Fibroblast of skin of right biceps (primary cell): ENCODE measurements around the gene PODNL1.
"Not testable (repeated sequence)": the region's sequence is repeated elsewhere in the genome, so short reads cannot be mapped to it uniquely, and the experiment has no call there.

Experiments used
- DNase-seq: peaks from one replicate; pipeline ENCODE4 v3.0.0-alpha.2; 2013

The PODNL1 gene, protein sequence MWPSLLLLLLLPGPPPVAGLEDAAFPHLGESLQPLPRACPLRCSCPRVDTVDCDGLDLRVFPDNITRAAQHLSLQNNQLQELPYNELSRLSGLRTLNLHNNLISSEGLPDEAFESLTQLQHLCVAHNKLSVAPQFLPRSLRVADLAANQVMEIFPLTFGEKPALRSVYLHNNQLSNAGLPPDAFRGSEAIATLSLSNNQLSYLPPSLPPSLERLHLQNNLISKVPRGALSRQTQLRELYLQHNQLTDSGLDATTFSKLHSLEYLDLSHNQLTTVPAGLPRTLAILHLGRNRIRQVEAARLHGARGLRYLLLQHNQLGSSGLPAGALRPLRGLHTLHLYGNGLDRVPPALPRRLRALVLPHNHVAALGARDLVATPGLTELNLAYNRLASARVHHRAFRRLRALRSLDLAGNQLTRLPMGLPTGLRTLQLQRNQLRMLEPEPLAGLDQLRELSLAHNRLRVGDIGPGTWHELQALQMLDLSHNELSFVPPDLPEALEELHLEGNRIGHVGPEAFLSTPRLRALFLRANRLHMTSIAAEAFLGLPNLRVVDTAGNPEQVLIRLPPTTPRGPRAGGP

DNA sequence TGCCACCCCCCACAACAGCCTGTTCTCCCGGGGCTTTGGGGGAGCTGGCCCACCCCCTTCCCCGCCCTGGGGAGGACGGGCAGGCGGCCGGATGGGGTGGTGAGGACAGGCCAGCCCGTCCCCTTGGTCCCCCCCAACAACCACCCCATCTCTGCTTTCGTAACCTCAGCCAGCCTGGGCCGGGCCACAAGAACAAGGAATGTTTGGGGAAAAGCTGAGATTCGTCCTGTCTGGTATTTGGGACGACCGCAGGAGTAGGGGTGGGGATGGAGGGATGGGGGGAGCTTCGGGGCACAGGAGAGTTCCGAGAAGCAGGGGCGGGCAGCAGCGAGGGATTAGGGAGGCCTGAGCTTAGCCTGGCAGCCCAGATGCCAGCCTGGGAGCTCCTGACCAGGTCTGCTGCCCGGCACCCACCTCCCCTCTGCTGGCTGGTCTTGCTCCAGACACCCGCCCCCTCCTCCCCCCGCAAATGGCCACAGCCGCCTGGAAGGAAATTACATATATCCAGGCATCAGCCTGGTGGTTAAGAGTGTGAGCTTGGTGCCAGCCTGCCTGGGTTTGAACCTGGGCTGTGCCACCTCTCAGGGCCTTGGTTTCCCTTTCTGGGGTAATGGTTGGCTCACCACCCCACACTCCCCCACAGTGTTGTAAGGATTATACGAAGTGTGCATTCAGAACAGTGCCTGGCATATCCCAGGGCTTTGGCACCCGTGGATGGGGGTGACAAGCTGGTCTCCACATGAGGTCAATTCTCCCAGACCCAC is at the start of gene PODNL1:
TSS of gene PODNL1 (minus strand) at position 117 of the 764 bp plus-strand sequence. CDS start 236 bp downstream, outside the sequence.
- peak; percentile 91 for DNase-seq

DNA sequence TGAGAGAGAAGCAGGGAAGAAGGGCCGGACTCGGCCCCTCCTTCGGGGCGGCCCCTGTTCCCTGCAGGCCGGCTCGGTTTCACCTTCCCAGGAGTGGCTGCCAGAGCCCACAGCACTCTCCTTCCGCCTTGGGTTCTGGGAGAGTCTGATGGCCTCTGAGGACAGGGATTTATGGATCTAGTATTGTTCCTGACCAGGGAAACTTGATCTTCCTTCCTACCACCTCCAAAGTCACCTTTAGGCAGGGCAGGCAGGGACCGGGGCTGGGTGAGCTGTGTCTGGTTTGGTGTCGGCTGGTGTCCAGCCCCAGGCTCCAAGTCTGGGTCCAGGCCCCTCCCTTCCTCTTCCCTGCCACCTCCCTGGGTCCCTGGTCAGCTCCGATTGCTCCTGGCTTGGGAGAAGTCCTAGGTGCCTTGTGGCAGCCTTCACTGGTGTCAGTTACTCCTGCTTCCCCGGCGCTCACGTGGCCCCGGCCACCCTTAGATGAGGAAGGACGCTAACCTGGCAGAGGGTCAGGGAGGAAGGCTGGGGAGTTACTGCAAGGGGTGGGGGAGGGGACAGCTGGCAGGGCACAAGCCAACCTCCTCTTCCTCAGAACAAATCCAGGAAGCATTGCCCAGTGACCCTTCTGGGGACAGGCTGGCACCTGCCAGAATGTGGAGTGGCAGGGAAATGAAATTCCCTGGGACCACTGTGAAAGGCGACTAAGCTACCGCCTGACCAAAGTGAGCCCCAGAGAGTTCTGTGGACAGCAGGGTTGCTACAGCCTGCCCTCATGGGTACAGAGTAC is 49.1 kb upstream of the PODNL1 start:
- no peak for DNase-seq

DNA sequence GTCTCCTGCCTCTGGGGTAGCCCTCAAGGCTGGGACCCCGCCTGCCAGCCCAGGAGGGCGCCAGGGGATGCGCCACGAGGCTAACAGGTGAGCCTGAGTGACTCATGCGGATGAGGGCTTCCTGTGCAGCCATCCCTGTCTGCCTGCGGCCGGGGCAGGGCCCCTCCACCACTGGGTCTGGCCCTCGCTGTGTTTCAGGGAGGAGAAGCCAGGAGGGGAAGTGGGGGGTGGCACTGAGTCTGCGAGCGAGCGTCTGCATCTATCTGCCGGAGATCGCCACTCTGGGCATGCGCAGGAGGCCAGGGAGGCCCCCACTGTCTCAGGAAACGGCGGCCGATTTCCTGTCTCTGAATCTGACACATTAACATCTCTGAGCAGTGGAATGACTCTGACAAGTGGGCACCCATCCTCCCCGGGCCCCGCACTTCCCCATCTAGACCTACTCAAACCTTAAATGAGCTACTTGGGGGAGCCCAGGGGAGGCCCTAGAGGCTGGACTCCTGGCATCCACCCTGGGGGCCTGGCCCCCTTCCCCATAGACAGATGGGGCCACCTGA is 48.2 kb upstream of the PODNL1 start:
- DNase-seq: peak; percentile 93

DNA sequence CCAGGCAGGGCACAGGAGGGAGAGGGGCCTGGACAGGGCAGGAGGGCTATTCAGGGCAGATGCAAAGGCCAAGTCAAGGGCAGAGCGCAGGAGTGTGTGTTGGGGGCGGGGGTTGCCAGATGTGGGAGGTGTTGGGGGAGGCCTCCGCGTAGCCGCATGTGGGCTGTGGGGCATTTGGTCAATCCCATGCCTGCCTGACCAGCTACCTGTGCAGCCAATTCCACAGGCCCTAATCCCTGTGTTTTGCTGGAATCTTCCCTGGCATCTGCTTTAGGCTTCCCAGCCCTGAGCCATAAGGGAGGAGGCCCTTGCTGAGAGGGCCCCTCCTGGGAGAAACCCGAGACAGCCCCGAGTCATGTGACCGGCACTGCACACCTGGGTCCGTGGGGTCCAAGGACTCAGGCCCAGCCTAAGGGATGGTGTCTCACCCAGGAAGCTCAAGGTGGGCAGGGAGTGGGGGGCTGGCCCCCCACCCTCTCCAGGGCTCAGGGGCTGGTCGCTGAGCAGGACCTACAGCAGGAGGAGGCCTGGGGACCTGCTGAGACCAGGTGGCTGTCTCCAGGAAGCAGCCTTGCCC is 47.6 kb upstream of the PODNL1 start:
- DNase-seq: no peak

DNA sequence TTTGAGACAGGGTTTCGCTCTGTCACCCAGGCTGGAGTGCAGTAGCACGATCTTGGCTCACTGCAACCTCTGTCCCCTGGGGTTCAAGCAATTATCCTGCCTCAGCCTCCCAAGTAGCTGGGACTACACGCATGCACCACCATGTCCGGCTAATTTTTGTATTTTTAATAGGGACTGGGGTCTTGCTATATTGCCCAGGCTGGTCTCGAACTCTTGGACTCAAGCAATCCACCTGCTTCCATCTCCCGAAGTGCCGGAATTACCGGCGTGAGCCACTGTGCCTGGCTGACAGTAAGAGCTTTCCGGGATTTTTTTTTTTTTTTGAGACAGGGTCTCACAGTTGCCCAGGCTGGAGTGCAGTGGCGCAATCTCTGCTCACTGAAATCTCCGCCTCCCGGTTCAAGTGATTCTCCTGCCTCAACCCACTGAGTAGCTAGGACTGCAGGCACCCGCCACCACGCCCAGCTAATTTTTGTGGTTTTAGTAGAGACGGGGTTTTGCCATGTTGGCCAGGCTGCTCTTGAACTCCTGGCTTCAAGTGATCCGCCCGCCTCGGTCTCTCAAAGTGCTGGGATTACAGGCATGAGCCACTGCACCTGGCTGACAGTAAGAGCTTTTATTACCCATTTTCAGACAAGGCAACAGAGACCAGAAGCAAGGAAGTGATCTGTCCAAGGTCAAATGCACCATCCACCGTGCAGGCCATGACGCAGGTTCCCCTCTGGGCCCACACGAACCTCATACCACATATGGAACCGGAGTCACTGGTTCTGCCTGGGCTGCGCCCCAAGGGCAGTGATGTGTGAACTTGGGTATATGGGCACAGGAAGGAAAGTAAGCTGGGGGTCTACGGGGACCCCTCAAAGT is 46.9 kb upstream of the PODNL1 start:
- DNase-seq: no peak

DNA sequence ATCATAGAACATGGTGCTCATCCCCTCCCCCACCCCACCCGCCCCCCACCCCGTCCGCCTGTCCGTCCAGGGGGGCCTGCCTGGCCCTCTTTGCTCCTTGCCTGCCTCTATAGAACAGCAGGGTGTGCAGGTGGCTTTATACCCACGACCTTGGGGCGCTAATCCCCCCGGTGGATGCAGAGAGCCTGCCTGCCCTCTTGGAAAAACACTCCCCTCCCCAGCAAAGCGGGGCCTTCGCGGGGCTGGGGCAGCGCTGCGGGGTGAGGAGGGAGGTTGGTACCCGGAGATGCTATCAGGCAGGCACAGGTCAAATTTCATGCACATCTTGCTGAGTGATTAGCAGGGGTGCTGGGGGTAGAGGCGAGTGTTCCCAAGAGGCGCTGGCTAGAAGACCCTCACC is 46.0 kb upstream of the PODNL1 start:
- DNase-seq: no peak

DNA sequence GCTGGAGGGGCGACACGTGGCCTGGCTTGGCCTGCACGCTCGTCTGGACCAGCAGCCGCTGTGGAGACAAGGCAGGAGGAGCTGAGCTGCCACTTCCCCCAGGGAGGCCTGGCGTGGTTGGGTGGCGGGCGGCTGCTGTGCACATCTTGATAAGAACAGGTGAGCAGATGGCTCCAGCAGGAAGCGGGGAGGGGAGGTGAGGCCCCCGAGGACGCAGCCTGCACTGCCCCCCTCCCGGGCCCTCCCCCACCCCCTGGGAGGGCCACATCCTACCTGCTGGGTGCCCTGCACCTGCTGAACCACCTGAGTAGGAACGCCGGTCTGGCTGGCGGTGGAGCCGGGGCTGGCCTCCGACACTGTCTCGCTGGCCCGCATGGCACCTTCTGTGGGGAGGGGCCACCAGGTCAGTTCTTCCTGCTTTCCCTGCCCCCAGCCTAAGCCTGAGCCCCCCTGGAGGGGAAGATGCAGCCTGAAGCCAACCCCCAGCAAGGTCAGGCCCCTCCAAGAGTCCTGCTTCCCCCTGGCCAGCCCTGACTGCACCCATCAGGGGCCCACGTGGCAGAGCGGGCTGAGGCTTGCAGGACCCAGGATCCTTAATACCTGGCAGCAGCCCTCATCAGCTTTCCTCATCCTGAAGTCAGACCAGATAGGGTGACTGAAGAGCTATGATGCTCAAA is 45.1 kb upstream of the PODNL1 start:
- DNase-seq: no peak

DNA sequence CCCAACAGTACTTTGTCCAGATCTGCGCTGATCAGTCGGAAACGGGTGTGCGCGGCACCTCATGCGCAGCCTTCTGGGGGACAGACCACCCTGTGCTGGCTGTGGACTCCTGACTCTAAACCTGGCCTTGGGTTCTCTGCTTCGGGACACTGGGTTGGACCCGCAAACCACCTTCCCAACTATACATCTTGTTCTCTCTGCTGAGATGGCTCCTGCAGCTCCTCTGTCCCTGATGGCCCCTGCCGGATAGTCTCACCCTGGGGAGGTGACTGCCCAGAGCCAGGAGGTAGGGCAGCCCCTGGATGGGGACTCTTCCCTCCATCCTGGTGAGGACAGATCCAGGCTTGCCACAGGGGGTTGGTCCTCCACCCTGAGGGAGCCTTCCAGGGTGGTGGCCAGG is 44.6 kb upstream of the PODNL1 start:
- DNase-seq: no peak

DNA sequence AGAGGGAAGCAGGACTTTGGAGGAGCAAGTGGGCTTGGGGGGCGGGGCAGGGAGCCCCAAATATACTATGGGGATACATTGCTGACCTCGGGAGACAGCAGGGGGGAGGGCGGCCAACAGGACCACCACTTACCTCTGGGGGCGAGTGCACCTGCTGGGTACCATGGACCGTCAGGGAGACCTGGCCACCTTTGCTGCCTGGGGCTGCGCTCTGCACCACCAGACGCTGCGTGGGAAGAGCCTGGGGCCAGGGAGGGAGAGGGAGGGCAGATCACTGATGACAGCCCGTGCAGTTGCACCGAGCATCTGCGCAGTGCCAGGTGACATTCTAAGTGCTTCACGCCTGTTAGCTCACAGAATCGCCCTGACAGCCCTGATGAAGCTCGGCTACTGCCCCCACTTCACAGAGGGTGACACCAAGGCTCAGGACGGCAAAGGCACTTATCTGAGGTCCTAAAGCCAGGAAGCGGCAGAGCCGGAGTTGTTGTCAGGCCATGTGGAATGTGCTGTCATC is 43.8 kb upstream of the PODNL1 start:
- no peak for DNase-seq

DNA sequence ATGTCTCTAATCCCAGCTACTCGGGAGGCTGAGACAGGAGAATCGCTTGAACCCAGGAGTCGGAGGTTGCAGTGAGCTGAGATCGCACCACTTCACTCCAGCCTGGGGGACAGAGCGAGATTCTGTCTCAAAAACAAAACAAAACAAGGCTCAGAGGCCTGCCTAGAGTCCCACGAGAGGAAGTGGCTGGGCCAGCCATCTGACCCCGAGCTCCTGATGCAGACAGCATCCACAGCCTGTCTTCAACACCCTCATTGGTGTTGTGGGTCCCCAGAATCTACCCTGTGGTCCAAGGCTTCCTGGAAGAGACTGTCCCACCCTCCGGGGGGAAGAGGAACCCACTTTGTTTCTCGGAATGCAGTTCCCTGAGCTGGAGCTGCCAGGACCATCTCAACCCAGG is 43.2 kb upstream of the PODNL1 start:
- DNase-seq: no peak

DNA sequence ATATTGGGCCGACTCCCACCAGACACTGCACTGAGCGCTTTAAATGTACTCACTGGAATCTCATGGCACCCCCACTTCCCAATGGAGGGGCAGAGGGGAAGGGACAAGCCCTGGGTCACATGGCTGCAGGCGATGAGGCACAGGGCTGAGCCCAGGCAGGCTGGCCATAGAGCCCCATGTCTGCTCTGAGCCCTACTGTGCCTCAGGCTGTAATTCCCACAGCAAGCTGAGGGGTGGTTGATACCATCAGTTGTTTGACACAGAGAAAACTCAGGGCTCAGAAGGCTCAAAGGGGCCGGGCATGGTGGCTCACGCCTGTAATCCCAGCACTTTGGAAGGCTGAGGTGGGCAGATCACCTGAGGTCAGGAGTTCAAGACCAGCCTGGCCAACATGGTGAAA is 42.8 kb upstream of the PODNL1 start:
- no peak for DNase-seq

DNA sequence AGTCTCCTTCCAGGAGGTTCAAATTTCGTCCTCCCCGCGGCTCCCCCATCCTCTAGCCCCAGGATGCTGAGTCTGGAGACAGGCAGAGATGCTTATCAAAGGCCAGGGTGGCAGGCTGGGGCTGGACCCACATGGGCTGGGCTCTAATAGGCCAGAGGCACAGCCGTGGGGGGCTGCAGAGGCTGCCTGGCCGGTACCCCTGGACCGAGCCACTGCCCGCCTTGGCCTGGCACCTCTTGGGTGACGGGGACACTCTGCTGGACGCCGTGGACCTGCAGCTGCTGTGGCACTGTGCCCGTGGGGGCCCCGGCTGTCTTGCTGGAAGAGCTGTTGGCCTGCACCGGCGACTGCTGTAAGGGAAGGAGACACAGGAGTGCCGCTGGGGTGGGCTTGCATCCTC is 42.1 kb upstream of the PODNL1 start:
- no peak for DNase-seq

DNA sequence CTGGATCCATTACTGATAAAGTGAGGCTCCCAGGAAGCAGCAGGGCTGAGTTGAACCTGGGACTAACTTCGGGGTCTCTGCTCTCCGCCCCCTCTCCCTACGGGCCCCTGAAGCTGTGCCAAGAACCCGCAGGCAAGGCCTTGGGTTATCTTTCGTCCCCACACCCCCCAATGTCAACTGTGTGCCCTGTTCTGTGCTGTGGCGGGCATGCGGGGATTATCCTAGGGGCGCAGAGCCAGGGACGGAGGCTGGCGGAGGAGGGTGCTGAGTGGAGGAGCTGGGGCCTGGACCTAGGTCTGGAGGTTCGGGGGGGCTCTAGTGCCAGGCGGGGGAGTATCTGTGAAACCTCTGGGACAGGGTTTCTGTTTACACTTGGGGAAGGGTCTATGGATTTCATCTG is 41.5 kb upstream of the PODNL1 start:
- DNase-seq: no peak

DNA sequence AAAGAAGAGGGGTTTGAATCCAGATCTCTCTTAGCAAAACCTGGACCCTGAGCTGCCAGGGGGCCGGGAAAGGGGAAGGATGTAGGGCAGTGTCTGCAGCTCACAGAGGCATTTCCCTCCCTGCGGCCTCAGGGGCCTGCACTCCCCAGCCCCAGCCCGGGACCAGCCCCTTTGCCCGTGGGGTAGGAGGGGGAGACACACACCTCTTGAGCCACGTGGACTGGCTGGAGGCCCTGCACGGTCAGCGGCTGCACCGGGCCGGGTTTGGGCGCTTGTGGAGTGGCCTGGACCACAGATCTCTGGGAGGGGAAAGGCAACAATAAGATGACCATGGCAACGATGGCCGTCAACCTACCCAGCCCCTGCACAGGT is 41.0 kb upstream of the PODNL1 start:
- no peak for DNase-seq

DNA sequence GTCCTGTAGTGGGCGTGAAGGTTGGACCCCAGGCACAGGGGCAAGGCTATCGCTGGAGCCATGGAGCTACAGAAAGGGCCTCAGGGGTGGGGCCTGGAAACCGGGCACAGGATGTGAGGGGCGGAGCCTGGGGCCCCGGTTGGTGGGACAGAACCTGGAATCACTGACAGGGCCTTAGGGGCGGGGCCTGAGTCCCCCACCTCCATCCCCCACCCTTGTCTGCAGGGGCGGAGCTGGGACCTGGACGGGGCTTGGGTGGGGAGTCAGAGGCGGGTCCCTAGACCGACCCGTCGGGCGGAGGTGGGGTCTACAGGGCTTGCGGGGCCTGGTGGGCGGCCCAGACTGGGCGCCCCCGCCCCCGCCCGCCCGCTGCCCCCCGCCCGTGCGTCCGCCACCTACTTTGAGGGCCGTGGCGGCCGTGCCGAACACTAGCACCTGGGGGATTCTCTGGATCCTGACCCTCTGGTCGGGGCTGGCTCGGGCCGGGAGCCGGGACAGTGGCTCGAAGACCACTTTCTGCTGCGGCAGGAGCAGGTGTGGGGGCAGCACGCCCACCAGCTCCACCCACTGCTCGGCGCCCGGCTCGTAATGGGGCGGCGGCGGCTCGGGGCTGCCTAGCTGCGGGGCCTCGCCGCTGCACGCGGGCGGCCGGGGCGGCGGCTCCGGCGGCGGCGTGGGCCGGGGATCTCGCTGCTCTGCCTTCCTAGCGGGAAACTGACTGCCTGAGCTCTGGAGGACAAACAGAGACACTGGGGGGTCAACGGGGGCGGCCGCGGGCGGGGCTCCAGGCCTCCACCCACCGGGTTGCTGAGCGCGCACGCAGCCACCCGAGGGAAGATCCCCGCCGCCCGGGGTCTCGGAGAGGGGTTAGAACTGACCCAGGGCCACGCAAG is 40.4 kb upstream of the PODNL1 start:
- DNase-seq: peak; percentile 69

DNA sequence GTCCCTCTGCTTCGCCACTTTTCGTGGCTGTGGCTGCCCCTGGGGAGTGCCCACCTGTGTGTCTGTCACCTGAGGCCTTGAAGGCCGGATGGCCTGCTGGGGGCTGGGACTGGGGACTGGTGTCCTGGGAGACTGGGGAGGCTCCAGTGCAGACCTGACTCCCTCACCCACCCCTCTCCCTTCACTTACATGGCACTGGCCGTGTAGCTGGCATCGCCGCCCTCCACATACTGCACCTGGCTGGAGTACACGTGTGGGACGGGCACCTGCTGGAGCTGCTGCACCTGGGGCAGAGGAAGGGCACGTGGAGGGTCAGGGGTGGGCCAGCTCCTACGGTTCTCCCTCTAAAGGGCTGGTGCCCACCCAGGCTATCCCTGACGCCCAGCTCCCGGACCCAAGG is 39.6 kb upstream of the PODNL1 start:
- DNase-seq: no peak

DNA sequence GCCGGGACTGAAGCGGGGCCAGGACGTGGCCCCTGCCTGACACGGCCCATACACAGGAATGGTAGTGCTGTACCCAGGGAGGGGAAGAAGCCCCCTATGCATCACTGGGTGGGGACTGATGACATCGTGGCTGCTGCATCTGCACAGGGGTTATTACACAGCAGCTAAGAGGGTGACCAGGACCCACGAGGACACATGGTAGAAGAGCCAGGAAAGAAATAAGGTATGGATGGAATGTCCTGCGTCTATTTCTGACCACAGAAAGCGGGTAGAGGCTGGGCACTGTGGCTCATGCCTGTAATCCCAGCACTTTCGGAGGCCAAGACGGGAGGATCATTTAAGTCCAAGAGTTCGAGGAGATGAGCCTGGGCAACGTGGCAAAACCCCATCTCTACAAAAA is 38.2 kb upstream of the PODNL1 start:
- no peak for DNase-seq

DNA sequence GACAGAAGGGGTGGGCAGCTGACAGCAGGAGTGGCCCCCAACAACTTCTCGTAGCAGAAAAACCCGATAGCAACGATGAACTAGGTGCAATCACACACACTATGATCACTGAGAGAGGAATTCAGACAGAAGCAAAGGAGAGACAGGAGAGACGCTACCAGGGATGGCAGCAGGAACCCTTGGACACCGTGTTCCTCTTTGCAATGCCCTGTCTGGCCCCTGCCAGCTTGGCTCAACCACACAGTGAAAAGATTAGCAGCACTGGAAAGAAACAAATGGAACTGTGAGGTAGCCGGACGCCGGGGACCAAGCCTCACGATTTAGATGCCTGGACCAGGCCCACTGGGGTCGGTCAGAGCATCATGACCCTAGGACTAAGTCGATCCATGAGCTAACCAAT is 37.7 kb upstream of the PODNL1 start:
- DNase-seq: no peak

DNA sequence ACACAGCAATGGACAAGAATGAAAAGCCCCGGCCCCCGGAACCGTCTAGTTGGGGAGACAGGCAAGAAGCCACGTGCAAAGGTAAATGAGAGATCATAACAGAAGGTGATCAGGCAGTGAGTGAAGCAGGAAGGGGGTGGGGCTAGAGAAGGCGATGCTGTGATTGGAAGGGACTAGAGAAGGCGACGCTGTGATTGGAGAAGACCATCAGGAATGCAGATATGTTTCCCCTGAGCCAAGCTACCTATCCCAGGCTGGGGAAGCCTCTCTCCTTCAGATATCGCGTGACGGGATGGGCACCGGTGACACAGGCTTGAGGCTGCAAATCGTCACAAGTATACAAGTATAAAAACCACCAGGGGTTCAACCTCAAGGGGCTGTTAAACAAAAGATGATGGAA is 35.9 kb upstream of the PODNL1 start:
- DNase-seq: peak; percentile 21

DNA sequence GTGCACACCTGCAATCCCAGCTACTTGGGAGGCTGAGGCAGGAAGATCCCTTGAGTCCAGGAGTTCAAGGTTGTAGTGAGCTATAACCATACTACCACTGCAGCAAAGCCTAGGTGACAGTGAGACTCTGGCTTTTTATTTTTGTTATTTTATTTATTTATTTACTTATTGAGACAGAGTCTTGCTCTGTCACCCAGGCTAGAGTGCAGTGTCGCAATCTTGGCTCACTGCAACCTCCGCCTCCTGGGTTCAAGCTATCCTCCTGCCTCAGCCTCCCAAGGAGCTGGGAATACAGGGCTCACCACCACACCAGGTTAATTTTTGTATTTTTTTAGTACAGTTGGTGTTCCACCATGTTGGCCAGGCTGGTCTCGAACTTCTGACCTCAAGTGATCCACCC is 35.3 kb upstream of the PODNL1 start:
- DNase-seq: not testable (repeated sequence)
